ENCODE results near the gene ATG4B.

DNA sequence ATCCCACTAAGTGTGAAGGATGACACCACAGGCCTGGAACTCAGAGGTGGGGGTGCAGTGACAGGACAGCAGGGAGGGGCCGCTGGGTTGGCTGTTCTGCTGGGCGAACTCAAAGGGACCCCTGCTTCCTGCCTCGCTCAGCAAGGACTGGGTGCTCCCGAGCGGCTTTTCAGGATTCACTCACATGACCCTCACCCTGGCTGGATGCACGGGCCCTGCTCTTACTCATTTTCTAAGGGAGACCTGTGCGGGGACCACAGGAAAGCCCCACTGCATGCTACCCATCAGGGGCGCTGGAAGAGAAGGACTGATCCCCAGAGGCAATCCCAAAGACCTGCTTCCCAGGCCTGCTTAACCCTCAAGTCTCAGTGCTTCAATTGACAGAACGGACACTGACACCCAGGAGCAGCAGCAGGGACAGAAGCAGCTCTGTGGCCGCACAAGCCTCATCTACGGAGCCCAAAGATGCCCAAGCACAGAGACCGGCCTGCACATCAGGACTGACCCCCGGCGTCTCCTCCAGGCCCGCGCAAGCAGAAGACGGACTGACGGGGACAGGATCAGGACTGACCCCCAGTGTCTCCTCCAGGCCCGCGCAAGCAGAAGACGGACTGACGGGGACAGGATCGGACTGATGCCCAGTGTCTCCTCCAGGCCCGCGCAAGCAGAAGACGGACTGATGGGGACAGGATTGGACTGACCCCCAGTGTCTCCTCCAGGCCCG, 30.2 kb upstream of the ATG4B start:
- no peak for TF ChIP-seq ELF4 (IDR thresholded peaks at IDR 0.05)
- TF ChIP-seq SP1 (IDR thresholded peaks at IDR 0.05) = no peak
- no peak for TF ChIP-seq BHLHE40 (IDR thresholded peaks at IDR 0.05; ENCODE audit: borderline replicate concordance)
- no peak for TF ChIP-seq CTBP1 (IDR thresholded peaks at IDR 0.05; ENCODE audit: borderline replicate concordance)
- no peak for TF ChIP-seq FOXA1 (IDR thresholded peaks at IDR 0.05)
- no peak for TF ChIP-seq ARNT (IDR thresholded peaks at IDR 0.05)
- no peak for TF ChIP-seq SUZ12 (IDR thresholded peaks at IDR 0.05)
- no peak for TF ChIP-seq HDGF (IDR thresholded peaks at IDR 0.05; ENCODE audit: borderline replicate concordance)
- no peak for TF ChIP-seq ZNF384 (IDR thresholded peaks at IDR 0.05)
- TF ChIP-seq FOXM1 (IDR thresholded peaks at IDR 0.05; ENCODE audit: borderline replicate concordance) = no peak
- TF ChIP-seq TARDBP (IDR thresholded peaks at IDR 0.05) = no peak

Measured in HEK293T (cell line).